KG1 (cell line): ENCODE data around the gene SHCBP1L.

Source experiments
- DNase-seq: peaks from one replicate; lab custom pipeline; 2025; lab: John Stamatoyannopoulos, UW

Gene SHCBP1L

GRCh38 chr1:182952677-182953444 lies at the start of gene SHCBP1L:
Gene SHCBP1L, minus strand, starts transcription at chr1:182953166. Its CDS starts 33 bp downstream, at chr1:182953133.
- DNase-seq = no peak

DNA sequence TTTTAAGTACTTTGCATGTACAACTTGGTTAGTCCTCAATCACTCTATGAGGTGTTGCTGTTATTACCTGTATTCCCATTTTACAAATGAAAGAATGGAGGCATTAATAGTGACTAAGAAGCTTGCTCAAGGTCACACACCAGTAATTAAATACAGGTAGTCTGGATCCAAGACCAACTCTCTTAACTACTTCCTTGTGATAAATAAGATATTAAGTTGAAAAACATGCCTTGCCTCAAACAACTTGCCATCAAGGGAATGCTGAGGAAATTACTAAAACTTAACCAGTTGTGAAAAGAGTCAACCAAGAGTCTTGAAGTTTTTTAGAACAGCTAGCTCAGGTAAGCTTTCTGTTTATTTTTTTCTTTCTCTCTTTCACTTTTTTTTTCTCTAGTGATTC lies 49.3 kb upstream of the SHCBP1L start:
- DNase-seq = no peak

- DNase-seq = no peak
Observed at GRCh38 chr1:183000167-183000962, 47.4 kb upstream of the SHCBP1L start.

GRCh38 chr1:182998482-182998881 lies 45.5 kb upstream of the SHCBP1L start:
- no peak for DNase-seq

- no peak for DNase-seq
Observed at GRCh38 chr1:182996816-182997215, 43.9 kb upstream of the SHCBP1L start.

GRCh38 chr1:182995894-182996293 lies 42.9 kb upstream of the SHCBP1L start:
- no peak for DNase-seq

DNA sequence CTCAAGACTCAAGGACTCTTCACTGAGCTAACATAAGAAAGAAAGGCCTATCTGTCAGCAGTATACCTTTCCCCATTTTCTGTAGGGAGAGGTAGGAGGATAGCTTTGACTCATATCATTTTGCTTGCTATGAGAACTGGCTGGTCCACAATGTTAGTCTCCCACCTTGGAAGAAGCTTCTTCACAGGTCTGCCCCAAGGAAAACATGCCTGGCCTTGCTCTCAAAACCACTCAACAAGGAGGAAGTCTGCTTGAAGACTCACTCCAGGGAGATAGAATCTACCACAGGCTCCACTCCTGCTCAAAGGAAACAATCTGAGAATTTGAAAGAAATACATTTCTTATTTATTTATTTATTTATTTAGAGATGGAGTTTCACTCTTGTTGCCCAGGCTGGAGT lies 40.8 kb upstream of the SHCBP1L start:
- no peak for DNase-seq

GRCh38 chr1:182990413-182991144 lies 37.6 kb upstream of the SHCBP1L start:
- no peak for DNase-seq

DNA sequence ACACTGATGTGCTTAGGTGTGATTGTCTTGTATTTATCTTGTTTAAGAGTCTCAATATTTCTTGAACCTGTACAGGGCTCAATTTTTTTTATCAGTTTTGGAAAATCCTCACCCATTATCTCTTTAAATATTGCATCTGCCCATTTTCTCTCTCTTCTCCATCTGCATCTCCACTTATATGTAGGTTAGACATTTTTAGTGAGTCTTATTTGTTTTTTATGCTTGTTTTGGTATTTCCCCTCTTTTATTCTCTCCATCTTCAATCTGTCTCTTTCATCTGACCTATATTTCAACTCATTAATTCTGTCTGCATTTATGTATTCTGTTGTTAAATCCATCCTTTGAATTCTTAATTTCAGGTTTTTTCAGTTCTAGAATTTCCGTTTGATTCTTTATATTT lies 32.9 kb upstream of the SHCBP1L start:
- DNase-seq = no peak

DNA sequence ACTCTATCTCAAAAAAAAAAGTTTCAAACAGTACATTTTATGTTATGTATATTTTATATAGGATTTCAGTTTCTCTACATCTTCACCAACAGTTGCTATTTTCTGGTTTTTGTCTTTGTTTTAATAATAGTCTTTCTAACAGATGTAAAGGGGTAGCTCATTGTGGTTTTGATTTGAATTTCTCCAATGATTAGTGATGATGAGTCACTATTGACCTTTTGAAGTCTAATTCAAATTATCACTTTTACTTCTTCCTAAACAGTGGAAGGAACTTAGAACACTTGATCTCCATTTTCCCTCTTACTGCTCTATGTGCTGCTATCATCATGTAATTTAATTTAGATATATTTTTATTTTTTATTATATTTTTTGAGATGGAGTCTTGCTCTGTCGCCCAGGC lies 31.7 kb upstream of the SHCBP1L start:
- DNase-seq = no peak

DNA sequence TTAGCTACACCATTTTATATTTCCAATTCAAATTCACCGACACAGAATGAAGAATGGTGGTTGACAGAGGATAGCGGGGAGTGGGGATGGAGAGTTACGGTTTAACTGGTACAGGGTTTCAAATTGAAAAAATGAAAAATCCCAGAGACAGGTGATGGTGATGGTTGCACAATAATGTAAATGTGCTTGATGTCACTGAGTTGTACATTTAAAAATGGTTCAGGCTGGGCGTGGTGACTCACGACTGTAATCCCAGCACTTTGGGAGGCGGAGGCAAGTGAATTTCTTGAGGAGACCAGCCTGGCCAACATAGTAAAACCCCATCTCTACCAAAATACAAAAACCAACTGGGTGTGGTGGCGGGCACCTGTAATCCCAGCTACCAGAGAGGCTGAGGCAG lies 31.2 kb upstream of the SHCBP1L start:
- DNase-seq = no peak

DNA sequence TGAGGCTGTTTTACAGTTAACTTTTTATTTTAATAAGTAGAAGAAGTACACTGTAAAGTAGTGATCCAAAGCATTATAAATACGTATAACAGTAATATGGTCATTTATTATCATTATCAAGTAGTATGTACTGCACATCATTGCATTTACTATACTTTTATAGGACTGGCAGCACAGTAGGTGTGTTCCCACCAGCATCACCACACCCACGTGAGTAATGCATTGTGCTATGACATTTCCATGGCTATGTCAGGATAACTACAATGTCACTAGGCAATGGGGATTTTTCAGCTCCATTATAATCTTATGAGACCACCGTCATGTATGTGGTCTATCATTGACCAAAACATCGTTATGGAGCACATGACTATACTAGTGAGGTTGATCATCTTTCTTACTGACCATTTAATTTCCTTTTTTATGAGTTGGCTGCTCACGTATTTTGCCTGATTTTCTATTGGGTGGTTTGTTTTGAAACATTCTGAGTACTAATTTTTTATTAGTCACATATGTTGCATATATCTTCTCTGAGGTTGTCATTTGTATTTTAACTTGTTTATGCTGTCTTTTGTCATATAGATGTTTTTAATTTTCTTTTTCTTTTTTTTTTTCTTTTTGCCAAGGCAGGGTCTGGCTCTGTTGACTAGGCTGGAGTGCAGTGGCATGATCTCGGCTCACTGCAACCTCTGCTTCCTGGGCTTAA lies 25.3 kb upstream of the SHCBP1L start:
- DNase-seq = no peak

GRCh38 chr1:182977480-182977879 lies 24.5 kb upstream of the SHCBP1L start:
- DNase-seq = no peak

DNA sequence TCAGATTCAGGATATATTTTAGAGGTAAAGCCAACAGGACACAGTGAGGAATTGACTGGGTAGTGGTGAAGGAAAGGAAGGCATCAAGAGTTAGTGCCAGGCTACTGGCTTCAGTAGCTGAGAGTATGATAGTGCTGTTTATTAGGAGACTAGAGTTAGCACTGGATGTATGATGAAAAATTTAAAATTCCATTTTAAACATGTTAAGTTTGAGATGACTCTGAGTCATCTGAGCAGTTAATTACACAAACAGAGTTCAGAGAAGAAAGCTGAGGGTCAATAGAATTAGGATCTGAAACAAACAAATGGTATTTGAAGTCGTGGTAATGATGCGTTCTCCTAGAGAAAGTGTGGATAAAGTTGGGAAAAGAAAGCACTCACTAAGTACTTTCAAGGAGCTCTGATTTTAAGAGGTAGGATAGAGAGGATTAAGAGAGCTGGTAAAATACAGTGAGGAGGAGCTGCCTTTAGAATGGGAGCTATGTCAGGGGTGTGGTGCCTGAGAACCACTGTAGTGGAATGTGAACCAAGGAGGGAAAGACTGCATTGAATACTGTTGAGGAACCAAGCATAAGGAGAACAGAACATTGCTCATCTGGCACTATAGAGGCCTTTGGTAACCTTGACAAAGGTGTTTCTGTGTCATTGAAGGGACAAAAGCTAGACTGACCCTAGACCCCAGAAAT lies 21.7 kb upstream of the SHCBP1L start:
- no peak for DNase-seq

DNA sequence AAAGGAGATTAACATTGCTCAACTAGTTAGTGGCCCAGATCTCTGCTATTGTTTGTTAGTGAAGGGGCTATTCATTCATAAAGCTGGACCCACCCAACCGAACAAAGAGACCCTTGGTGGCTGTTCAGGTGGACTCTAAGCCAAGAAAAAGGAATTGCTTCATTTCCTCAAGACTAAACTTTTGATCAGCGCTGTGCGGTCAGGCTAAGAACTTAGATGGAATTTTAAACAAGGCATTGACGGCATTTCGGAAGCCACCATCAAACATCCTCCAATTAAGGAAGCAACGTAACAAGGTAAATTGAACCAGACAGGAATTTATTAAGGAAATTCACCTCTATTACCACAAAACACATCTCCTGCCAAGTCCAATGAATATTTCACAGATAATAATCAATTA lies 19.9 kb upstream of the SHCBP1L start:
- DNase-seq = no peak

DNA sequence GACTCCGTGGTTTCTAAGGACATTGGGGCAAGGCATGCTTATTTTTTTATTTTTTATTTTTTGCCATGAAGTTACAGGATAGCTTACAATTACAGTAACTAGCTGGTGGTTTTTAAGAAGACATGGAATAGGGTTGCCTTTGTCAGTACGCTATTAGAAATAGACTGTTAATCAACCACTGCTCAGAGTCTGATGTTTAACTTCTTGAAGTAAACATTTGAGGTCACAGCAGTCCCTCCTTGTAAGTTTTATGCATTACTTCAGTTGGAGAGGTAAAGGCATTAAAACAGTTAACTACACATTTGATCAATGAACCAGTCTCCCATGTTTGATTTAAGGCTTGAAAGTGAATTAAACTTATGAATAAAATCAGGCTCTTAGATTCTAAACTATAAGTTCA lies 19.3 kb upstream of the SHCBP1L start:
- DNase-seq = no peak

DNA sequence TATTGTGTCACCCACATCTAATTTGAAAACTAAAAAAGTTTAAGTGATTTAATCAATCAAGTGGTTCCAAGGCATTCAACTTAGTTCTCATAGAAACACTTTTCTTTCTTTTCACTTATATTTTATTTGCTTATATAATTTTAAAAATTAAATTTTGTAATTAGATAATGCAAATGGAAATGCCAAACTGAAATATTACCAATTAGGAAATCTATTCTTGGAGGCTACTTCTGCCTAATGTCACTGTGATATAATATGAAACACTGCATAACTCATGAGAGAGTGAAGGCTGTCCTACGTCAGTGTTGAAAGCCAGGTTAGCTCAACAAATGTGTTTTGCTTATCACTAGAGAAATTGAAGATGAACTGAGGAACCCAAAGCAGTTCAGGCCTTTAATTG lies 18.3 kb upstream of the SHCBP1L start:
- no peak for DNase-seq

DNA sequence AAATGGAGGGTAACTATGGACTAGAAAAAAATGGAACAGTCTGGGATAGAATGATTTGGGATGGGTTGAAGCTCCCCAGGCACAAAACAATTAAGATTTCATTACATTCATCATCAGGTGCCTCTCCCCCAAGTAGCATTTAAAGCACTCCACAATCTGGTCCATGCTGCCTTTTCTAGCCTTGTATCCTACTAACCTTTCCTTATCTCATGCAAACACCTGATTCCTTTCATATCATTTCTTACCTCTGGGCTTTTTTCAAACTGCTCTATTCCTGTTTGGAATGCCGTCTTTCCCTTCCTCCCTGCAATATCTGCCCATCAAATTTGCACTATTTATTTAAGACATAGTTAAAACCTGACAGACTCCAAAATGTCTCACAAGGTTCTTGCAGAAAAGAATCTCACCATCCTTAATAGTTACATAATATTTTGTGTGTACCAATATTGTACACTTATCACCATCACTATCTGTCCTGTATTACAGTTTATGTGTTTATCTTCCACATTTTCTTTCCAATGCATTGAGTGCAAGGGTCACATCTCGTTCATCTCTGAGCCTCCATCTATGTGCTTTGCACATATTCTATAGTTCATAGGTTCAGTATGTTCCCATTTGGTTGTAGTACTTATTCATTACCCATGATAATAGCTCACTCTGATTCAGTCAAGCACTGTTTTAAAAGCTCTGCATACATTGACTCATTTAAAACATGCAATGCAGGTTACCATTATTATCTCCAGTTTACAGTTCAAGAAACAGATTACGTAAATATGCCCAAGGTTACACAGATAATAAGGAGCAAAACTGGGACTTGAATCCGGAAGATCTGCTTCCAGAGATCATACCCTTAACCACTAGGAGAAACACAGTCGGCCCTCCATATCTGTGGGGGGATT lies 16.1 kb upstream of the SHCBP1L start:
- DNase-seq = no peak

DNA sequence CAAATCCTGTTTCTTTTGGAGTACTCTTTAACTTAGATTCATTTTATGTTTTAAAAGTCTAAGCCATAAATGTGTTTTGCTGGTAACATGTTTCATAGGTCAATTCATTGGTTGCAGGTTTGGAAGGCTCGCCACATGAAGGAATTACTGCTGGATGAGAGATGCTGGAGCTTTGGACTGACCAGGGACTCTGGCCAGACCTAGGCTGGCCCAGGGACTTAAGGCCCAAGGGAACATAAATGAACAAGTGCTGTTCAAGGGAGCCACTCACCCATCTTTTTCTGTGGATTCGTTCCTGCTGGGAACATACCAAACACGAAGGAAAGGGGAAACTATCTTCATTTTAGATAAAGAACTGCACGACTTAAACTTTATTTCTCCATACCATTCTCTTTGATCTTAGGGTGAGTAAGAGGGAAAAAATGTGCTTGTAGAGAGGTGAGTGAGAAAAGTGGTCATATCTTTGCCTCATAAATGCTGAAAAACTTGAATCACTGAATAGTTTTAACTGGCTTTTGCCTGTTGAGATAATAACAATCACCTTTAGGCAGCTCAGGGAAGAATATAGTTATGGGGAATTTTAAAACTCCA lies 15.3 kb upstream of the SHCBP1L start:
- DNase-seq = no peak

DNA sequence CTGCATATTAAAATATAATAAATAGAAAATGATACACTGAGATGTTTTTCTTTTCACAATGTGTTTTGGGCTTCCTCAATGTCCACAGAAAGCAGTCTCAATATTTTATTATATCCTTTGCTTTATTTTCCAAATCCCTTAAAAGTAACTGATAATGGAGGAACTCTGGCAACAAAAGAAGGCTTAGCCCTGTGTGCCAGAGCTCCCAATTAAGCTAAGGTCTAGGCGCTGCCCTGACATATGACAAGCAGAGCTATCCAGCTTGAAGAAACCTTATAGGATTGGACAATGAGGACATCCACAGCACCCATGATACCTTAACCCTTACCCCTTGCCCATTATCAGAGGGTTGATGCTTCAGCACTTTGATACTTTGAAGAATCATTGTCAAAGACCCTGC lies 12.9 kb upstream of the SHCBP1L start:
- no peak for DNase-seq
